ENCODE measurements around the gene TUBB8B. TPM values are rescaled to one million over a fixed set of nuclear protein-coding genes. Genes with fewer than 3 reads are reported as not detected.
A peak's percentile ranks its signal among the peaks of the same experiment; 100 is the strongest.
"Not testable (repeated sequence)": the region's sequence is repeated elsewhere in the genome, so short reads cannot be mapped to it uniquely, and the experiment has no call there.

The TUBB8B gene
- total RNA-seq, 2 experiments from 2014 or later: not detected

GRCh38 chr18:10624-11184, 38.7 kb downstream of the TUBB8B start:
- H3K9me3 Mint-ChIP-seq (ENCODE audit: low read depth); H3K36me3 Mint-ChIP-seq (ENCODE audit: low read depth); CTCF ChIA-PET; H3K27ac Mint-ChIP-seq; H3K27me3 Mint-ChIP-seq; H3K4me3 Mint-ChIP-seq; ATAC-seq; intact Hi-C loops (cut with DNase I, micrococcal nuclease); POLR2A ChIA-PET; H3K4me1 Mint-ChIP-seq: not testable (repeated sequence)
- DNase-seq: peak; percentile 32

GRCh38 chr18:9937-10336, 39.5 kb downstream of the TUBB8B start:
- ATAC-seq; H3K27ac Mint-ChIP-seq; CTCF ChIA-PET; DNase-seq; H3K4me3 Mint-ChIP-seq; POLR2A ChIA-PET; H3K9me3 Mint-ChIP-seq (ENCODE audit: low read depth); H3K27me3 Mint-ChIP-seq; intact Hi-C loops (cut with DNase I, micrococcal nuclease); H3K36me3 Mint-ChIP-seq (ENCODE audit: low read depth); H3K4me1 Mint-ChIP-seq: not testable (repeated sequence)

Other genes starting within 250 kb of the TUBB8B start
- 100 to 1,000 TPM in 1 of 2 experiments, 10 to 100 TPM in 1; 94.7 to 101 TPM for gene USP14, start 108.9 kb upstream of the TUBB8B start, total RNA-seq
- gene THOC1, start 218.4 kb upstream of the TUBB8B start, total RNA-seq: 10 to 100 TPM; 62.1 to 64.6 TPM